Activated T-helper 1 cell treated with anti-CD3 and anti-CD28 coated beads, Interleukin-12 subunit alpha, Interleukin-12 subunit beta, Interleukin-2, Interleukin-4 antibody, amounts not matched to agents 30 ng/mL and 10 ng/mL and 1 ng/mL, durations not matched to agents 14 hours and 24 hours and 36 hours (primary cell): Measurements from ENCODE around the gene MAP4K1. TPM values are rescaled to one million over a fixed set of nuclear protein-coding genes. Genes with fewer than 3 reads are reported as not detected.
"Not testable (repeated sequence)": the region's sequence is repeated elsewhere in the genome, so short reads cannot be mapped to it uniquely, and the experiment has no call there.

ENCODE experiments used
- DNase-seq: peaks from one replicate; pipeline ENCODE4 v3.0.0; 2021; ENCODE audit warnings: low spot score
- H3K27ac Mint-ChIP-seq: one replicate; pipeline ENCODE4 v1.8.0; 2021; ENCODE audit warnings: mild to moderate bottlenecking, mixed read lengths
- H3K27me3 Mint-ChIP-seq: one replicate; pipeline ENCODE4 v1.8.0; 2022; ENCODE audit warnings: mild to moderate bottlenecking, moderate library complexity, mixed read lengths; ENCODE audit not compliant: insufficient read depth
- H3K36me3 Mint-ChIP-seq: one replicate; pipeline ENCODE4 v1.8.0; 2021; ENCODE audit warnings: low read depth, mixed read lengths
- H3K4me1 Mint-ChIP-seq: one replicate; pipeline ENCODE4 v1.8.0; 2021; ENCODE audit warnings: low read depth, mixed read lengths
- H3K4me3 Mint-ChIP-seq: one replicate; pipeline ENCODE4 v1.8.0; 2021; ENCODE audit warnings: mild to moderate bottlenecking, moderate library complexity, mixed read lengths
- H3K9me3 Mint-ChIP-seq: one replicate; pipeline ENCODE4 v1.8.0; 2021; ENCODE audit warnings: mixed read lengths
- intact Hi-C: fragments of 100-400 bp; cut with micrococcal nuclease; formaldehyde crosslinking; loops from one replicate; pipeline ENCODE4 v1.15.1; 2024
- total RNA-seq: library from RNA; stranded (reverse); gene quantifications from 2 replicates; pipeline ENCODE4 v1.2.3, GENCODE V29; 2022

Gene MAP4K1
- total RNA-seq, 1 donor from 2014 or later = 182 TPM

DNA sequence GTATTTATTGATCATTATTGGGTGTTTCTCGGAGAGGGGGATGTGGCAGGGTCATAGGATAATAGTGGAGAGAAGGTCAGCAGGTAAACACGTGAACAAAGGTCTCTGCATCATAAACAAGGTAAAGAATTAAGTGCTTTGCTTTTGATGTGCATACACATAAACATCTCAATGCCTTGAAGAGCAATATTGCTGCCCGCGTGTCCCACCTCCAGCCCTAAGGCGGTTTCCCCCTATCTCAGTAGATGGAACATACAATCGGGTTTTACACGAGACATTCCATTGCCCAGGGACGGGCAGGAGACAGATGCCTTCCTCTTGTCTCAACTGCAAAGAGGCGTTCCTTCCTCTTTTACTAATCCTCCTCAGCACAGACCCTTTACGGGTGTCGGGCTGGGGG is 13.5 kb upstream of the MAP4K1 start:
- peaks cover 38% of the 10 kb centered on the region for H3K36me3 Mint-ChIP-seq
- H3K4me3 Mint-ChIP-seq, H3K9me3 Mint-ChIP-seq, intact Hi-C loops, H3K27me3 Mint-ChIP-seq, DNase-seq, H3K27ac Mint-ChIP-seq: not testable (repeated sequence)
- peaks cover 24% of the 10 kb centered on the region for H3K4me1 Mint-ChIP-seq

- peaks cover 8% of the 10 kb centered on the region for H3K4me1 Mint-ChIP-seq
- no peak for DNase-seq
- H3K36me3 Mint-ChIP-seq = peaks cover 41% of the 10 kb centered on the region
- intact Hi-C loops = no loop called here
- no peaks in the 10 kb centered on the region for H3K9me3 Mint-ChIP-seq
- peak overlapping the region; percentile 43 for H3K27ac Mint-ChIP-seq
- H3K4me3 Mint-ChIP-seq = no peak overlapping the region
- H3K27me3 Mint-ChIP-seq = no peaks in the 10 kb centered on the region
Measured at GRCh38 chr19:38629568-38629967, 11.8 kb upstream of the MAP4K1 start.

DNA sequence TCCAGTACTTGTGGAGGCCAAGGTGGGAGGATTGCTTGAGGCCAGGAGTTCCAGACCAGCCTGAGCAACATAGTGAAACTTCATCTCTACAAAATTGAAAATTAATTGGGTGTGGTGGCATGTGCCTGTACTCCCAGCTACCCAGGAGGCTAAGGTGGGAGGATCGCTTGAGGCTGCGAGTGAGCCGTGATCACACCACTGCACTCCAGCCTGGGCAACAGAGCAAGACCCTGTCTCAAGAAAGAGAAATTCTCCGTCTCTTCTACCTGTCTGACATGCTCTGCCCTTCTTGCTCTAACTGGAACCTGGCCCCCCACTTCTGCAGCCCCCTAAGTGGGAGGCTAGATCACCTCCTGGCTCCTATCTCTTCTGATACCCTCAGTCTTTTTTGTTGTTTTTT is 8.6 kb upstream of the MAP4K1 start:
- DNase-seq = no peak
- no peaks in the 10 kb centered on the region for H3K27me3 Mint-ChIP-seq
- peaks cover 43% of the 10 kb centered on the region for H3K36me3 Mint-ChIP-seq
- intact Hi-C loops = no loop called here
- H3K9me3 Mint-ChIP-seq = no peaks in the 10 kb centered on the region
- no peak overlapping the region for H3K4me3 Mint-ChIP-seq
- H3K4me1 Mint-ChIP-seq = no peaks in the 10 kb centered on the region
- no peak overlapping the region for H3K27ac Mint-ChIP-seq

GRCh38 chr19:38624822-38625221 is 7.1 kb upstream of the MAP4K1 start:
- H3K4me1 Mint-ChIP-seq = peaks cover 7% of the 10 kb centered on the region

DNA sequence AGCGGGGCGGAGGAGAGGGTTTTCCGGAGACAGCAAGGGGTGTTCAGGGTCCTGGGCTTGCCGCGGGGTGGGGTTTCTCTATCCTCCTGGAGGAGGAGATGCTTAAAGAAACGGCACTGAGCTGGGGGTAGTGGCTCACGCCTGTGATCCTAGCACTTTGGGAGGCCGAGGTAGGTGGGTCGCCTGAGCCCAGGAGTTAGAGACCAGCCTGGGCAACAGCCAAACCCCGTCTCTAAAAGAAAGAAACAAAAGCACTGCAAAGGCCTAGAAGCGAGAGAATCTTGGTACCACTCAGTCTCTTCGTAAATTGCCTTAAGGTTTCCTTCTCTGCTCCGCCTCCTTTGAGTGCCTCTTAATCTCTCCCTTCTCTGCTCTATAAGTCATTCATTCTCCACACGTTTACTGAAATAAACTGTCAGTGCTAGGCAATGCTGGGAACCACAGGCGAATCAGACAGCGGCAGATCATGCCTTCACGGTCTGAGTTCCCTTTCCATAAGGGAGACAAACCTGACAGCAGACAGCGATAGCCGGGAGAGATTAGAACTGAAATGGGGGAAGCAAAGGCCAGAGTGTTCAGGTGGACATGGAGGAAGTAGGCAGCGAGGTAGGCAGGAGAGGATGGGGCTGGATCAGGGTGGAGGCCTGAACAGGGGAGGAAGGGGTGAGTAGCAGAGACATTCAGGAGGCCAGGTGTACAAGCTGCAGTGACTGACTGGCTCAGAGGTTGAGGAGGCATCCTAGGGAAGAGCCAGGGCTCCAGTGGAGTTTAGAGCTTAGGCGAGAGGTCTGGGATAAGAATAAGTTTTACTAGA is 1.8 kb upstream of the MAP4K1 start:
- H3K9me3 Mint-ChIP-seq = no peaks in the 10 kb centered on the region
- peaks cover 32% of the 10 kb centered on the region for H3K4me1 Mint-ChIP-seq
- no peak for DNase-seq
- H3K27me3 Mint-ChIP-seq = no peaks in the 10 kb centered on the region
- peak overlapping the region; percentile 98 for H3K4me3 Mint-ChIP-seq
- intact Hi-C loops = loop anchor here (1.0 to 10.0 kb wide), 11 partner anchors 15 to 715 kb away; partner anchors contain the start of genes ACTN4, FAM98C, NFKBIB and PSMD8
- H3K27ac Mint-ChIP-seq = peak overlapping the region; percentile 84
- H3K36me3 Mint-ChIP-seq = peaks cover 35% of the 10 kb centered on the region

More at GRCh38 chr19:38624822-38625221, 7.1 kb upstream of the MAP4K1 start:
- no peak overlapping the region for H3K4me3 Mint-ChIP-seq
- H3K36me3 Mint-ChIP-seq = peaks cover 41% of the 10 kb centered on the region
- H3K27me3 Mint-ChIP-seq = no peaks in the 10 kb centered on the region
- intact Hi-C loops = no loop called here
- no peaks in the 10 kb centered on the region for H3K9me3 Mint-ChIP-seq
- no peak for DNase-seq
- H3K27ac Mint-ChIP-seq = no peak overlapping the region

DNA sequence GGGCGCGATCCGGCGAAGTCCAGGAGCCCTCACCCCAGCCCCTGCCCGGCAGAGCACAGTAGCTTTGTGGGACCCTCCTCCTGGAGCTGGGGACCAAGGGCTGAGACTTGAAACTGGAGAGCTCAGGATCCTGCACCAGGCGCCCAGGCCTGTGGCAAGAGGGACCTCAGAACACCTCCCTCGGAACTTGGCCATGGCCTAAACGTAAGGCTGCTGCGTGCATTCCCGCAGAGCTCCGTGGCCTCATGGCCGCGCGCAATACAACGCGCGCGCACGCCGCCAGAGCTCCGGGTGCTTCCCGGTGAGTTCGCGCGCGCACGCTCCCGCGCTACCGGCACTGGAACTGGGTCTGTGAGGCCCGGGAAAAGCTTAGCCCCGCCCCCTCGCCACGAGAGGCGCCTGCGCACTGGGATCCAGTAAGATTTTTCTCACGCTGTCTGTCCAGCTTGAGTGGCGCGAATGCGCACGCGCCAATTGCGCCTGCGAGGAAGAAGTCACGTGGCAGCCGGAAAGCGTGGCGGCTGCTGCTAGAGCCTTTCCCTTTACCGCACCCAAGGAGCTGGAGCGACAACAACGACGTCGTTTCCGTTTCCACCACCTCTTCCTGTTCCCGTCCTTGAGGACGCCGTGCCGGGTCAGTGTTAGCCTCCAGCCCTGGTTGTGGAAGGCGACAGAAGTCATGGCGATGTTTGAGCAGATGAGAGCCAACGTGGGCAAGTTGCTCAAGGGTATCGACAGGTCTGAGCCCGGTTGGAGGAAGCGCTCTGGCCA is 1.0 kb upstream of the MAP4K1 start, which contains the start of gene EIF3K:
Gene EIF3K, plus strand, starts transcription at position 599 of the 771 bp plus-strand sequence. Its CDS starts 81 bp downstream, at position 680.
- H3K36me3 Mint-ChIP-seq = peaks cover 30% of the 10 kb centered on the region
- no peaks in the 10 kb centered on the region for H3K9me3 Mint-ChIP-seq
- DNase-seq = peak; percentile 98
- intact Hi-C loops = loop anchor here (1.0 to 10.0 kb wide), 14 partner anchors 16 to 714 kb away; partner anchors contain the start of genes ACTN4, FAM98C, MRPS12 and NFKBIB
- peaks cover 32% of the 10 kb centered on the region for H3K4me1 Mint-ChIP-seq
- peak within 1 kb of the TSS; percentile 98 for H3K4me3 Mint-ChIP-seq
- no peaks in the 10 kb centered on the region for H3K27me3 Mint-ChIP-seq
- H3K27ac Mint-ChIP-seq = peak within 1 kb of the TSS; percentile 84

DNA sequence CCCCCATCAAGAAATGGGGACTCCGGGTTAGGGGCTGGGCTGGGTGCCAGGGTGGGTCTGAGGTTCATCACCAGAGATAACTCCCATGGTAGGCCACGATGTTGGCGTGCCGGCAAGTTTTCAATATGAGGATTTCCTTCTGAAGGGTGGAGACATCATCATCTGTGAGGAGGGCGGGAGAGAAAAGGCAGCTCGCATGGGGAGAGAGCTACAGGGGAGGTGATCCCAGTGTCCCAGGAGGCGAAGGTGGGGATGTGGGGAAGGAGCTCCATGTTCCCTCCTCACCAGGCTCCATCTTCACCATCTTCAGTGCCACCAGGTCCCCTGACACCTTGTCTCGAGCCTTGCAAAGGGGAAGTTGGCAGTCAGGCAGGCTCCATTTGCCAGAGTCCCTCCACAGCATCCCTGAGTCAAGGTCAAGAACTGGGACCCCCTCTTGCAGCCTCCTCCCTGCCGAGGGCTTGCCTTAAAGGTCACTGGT is 430 bp downstream of the MAP4K1 start:
- intact Hi-C loops = loop anchor here (10.0 kb wide), 1 partner anchor 713 kb away; the partner anchor contains the start of genes SIPA1L3 and WDR87
- Mint-ChIP-seq H3K4me1 (peaks cover 38% of the 10 kb centered on the region), H3K27ac (peak overlapping the region; percentile 84)

DNA sequence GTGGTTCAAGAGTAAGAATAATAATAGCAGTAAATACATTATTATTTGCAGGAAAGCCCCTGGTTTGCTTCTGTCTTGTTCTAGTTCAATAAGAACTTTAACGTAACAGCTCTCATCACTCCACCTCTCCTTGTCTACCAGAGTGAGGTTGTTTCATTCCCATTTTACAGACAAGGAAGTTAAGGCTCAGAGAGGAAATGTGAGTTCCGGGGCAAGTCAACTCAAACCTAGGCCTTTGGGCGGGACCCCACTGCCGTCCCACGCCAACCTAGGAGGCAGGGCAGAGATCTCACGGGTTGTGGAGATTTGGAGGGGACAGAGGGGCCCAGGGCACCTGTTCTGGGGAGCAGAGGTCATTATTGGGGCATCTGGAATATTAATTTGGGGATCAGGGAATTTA is 1.5 kb downstream of the MAP4K1 start:
- Mint-ChIP-seq H3K27me3 (no peaks in the 10 kb centered on the region), H3K27ac (peak overlapping the region; percentile 84), H3K9me3 (no peaks in the 10 kb centered on the region)

More for the DNA sequence above, 430 bp downstream of the MAP4K1 start:
- DNase-seq = peak; percentile 7
- Mint-ChIP-seq H3K9me3 (no peaks in the 10 kb centered on the region), H3K4me3 (peak overlapping the region; percentile 98), H3K36me3 (peaks cover 40% of the 10 kb centered on the region), H3K27me3 (no peaks in the 10 kb centered on the region)

GRCh38 chr19:38615007-38615581 is 2.7 kb downstream of the MAP4K1 start:
- Mint-ChIP-seq H3K4me1 (peaks cover 34% of the 10 kb centered on the region), H3K9me3 (no peaks in the 10 kb centered on the region), H3K27me3 (no peaks in the 10 kb centered on the region), H3K36me3 (peaks cover 39% of the 10 kb centered on the region), H3K27ac (peak overlapping the region; percentile 53), H3K4me3 (peak overlapping the region; percentile 59)
- DNase-seq = no peak
- intact Hi-C loops = loop anchor here (10.0 kb wide), 1 partner anchor 710 kb away; the partner anchor contains the start of genes SIPA1L3 and WDR87

More for the DNA sequence above, 1.5 kb downstream of the MAP4K1 start:
- DNase-seq = no peak
- Mint-ChIP-seq H3K4me1 (peaks cover 38% of the 10 kb centered on the region), H3K36me3 (peaks cover 34% of the 10 kb centered on the region), H3K4me3 (peak overlapping the region; percentile 98)
- intact Hi-C loops = loop anchor here (10.0 kb wide), 1 partner anchor 711 kb away; the partner anchor contains the start of genes SIPA1L3 and WDR87

DNA sequence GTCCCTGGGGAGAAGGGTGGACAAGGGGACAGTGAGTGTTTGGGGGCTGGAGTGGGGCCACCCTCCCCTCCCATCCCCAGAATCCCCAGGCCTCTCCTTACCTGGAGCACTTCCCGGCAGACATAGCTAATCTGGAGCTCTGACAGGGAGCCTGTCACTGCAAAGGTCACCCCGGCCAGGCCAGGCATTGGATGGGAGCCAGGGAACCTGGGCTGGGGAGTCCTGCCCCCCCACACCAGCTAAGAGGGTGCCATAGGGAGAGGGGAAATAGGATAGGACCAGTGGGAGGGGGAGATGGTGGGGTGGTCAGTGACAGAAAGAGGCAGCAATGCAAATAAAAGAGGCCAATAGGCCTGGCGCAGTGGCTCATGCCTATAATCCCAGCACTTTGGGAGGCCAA is 3.5 kb downstream of the MAP4K1 start:
- H3K27ac Mint-ChIP-seq = no peak overlapping the region
- DNase-seq = no peak
- no peak overlapping the region for H3K4me3 Mint-ChIP-seq
- peaks cover 37% of the 10 kb centered on the region for H3K36me3 Mint-ChIP-seq
- H3K4me1 Mint-ChIP-seq = peaks cover 28% of the 10 kb centered on the region
- no peaks in the 10 kb centered on the region for H3K27me3 Mint-ChIP-seq
- no peaks in the 10 kb centered on the region for H3K9me3 Mint-ChIP-seq
- intact Hi-C loops = loop anchor here (10.0 kb wide), 1 partner anchor 709 kb away; the partner anchor contains the start of genes SIPA1L3 and WDR87

DNA sequence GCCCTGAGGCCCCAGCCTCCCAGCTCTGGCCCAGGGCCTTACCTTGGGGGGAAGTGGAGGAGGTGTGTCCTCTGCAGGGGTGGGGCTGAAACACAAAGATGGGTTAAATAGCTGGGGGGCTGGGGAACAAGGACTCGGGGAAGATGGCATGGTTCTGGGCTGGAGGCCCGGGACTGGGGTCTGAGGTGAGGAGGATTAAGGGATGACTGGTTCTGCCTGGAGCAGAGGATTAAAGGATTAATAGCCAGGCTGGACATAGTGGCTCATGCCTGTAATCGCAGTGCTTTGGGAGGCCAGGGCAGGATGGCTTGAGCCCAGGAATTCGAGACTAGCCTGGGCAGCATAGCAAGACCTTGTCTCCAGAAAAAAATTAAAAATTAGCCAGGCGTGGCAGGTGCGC is 11.6 kb downstream of the MAP4K1 start:
- Mint-ChIP-seq H3K36me3 (peaks cover 21% of the 10 kb centered on the region), H3K27ac (no peak overlapping the region), H3K9me3 (no peaks in the 10 kb centered on the region), H3K27me3 (no peaks in the 10 kb centered on the region), H3K4me1 (no peaks in the 10 kb centered on the region), H3K4me3 (no peak overlapping the region)
- intact Hi-C loops = no loop called here
- no peak for DNase-seq

- H3K4me3 Mint-ChIP-seq, H3K9me3 Mint-ChIP-seq, H3K27ac Mint-ChIP-seq, H3K27me3 Mint-ChIP-seq, H3K4me1 Mint-ChIP-seq, DNase-seq, intact Hi-C loops: not testable (repeated sequence)
- H3K36me3 Mint-ChIP-seq = peaks cover 19% of the 10 kb centered on the region
Measured at GRCh38 chr19:38602856-38603255, 14.9 kb downstream of the MAP4K1 start.
